Measurements from ENCODE around the gene UGT8.

- TF ChIP-seq, protein P1, sequence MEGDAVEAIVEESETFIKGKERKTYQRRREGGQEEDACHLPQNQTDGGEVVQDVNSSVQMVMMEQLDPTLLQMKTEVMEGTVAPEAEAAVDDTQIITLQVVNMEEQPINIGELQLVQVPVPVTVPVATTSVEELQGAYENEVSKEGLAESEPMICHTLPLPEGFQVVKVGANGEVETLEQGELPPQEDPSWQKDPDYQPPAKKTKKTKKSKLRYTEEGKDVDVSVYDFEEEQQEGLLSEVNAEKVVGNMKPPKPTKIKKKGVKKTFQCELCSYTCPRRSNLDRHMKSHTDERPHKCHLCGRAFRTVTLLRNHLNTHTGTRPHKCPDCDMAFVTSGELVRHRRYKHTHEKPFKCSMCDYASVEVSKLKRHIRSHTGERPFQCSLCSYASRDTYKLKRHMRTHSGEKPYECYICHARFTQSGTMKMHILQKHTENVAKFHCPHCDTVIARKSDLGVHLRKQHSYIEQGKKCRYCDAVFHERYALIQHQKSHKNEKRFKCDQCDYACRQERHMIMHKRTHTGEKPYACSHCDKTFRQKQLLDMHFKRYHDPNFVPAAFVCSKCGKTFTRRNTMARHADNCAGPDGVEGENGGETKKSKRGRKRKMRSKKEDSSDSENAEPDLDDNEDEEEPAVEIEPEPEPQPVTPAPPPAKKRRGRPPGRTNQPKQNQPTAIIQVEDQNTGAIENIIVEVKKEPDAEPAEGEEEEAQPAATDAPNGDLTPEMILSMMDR (IDR thresholded peaks at IDR 0.05) = no peak
- no peak for TF ChIP-seq EZH2 (IDR thresholded peaks at IDR 0.05; ENCODE audit: borderline replicate concordance, insufficient read depth, low read depth, low read length, poor library complexity, severe bottlenecking)
Measured at GRCh38 chr4:114690571-114690970, 92.0 kb downstream of the UGT8 start.

Measured in B cell (primary cell).